SIG-M5 treated with dmso at 0.1 percent for 504 hours (cell line): Measurements from ENCODE around the gene CREG1.
A peak's percentile ranks its signal among the peaks of the same experiment; 100 is the strongest.
"Not testable (repeated sequence)": the region's sequence is repeated elsewhere in the genome, so short reads cannot be mapped to it uniquely, and the experiment has no call there.

ENCODE experiments used
- DNase-seq: peaks from one replicate; lab custom pipeline; 2025; ENCODE audit not compliant: unreplicated experiment; lab: John Stamatoyannopoulos, UW

The CREG1 gene

DNA sequence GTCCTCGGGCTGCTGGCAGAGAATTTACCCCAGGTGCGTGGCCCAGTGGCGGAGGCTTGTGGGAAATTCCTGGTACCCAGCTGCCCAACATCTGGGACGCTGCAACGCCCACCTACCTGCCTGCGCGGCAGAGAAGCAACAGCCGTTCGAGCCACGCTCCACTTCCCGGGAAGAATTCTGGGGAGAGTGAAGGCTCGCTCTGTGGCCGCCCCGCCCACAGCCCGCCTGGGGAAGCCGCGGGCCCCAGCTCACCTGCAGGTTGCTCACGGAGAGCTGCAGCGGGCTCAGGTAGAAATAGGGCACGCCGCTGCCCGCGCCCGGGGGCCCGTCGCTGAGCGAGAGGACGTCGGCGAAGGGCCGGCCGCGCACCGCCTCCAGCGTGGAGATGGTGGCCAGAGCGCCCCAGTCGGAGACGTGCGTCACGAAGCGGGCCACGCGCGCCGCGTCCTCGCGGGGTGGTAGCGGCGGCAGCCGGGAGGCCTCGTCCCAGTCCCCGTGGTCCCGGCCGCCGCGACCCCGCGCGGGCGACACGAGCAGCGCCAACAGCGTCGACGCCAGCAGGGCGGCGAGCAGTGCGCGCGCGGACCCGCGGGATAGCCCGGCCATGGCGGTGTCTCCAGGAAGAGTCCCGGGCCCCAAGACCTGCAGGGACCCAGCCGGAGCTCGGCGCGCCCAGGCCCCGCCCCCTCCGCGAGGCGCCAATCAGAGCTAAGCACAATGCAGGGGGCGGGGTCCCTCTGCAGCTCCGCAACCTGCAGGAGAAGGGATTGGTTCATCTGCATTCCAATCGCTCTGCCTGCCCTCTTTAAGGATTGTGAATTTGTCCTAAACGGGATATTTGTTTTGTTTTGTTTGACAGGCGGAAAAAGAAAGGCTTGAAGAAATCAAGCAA is at the start of gene CREG1:
Gene CREG1, minus strand, starts transcription at position 627 of the 892 bp plus-strand sequence.
- peak; percentile 96 for DNase-seq

DNA sequence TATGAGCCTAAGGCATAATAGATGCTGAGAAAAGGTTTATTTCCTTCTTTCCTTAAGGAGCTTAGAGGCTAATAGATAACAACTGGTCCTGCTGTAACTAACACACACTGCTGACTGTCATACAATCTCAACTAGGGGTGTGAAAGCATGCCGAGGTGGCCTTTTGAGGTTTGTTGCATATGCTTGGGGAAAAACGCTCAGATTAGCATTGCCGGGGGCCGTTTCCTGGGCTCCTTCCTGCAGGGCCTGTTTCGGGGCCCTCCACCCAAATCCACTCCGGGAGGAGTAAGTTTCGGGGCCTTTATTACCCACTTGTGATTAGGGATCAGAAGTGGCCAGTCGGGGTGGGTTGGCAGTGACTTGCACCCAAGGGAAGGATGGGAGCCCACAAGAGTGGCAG is 49.3 kb upstream of the CREG1 start:
- DNase-seq, result no peak

DNA sequence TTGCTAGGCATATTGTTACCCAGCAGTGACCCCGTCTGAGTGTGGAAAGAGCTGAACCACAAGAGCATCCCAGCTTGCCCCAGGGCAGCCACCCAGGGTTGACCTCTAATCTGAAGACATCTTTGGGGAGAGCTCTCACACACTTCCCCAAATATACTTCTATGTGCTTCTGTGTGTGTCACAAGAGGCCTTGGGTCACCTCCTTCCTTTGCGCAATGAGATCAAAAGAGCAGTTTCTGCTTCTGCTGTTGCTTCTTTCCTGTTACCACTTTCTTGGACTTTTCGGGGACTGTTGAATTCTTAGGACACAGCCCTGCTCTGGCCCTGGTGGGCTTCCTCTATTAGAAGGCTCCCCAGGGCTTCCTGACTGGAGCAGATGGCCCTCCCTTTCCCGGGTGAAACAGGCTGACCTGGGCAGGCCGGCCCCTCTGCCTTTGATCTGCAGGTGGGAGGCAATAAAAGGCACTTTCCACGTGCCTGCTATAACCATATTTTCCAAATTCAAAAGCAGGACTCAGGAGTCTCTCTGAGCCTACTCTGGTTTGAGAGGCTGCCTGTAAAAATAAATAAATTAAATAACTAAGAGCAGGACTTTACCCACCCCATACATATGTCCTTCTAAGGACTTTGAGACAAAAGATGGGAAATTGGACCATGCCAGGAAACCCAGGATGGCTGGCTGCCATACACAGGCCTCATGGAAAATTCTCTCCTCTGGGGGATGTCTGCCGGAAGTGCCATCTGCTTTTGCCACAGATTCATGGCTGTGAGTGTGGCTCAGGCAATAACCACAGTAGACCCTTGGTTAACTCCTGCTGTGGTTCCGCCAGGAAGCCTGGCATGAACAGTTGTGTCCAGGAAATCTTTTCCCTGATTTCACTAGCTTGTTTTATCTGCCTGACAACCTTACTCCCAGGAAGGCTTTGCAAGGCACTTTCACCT is 48.2 kb upstream of the CREG1 start:
- DNase-seq, result peak; percentile 100

DNA sequence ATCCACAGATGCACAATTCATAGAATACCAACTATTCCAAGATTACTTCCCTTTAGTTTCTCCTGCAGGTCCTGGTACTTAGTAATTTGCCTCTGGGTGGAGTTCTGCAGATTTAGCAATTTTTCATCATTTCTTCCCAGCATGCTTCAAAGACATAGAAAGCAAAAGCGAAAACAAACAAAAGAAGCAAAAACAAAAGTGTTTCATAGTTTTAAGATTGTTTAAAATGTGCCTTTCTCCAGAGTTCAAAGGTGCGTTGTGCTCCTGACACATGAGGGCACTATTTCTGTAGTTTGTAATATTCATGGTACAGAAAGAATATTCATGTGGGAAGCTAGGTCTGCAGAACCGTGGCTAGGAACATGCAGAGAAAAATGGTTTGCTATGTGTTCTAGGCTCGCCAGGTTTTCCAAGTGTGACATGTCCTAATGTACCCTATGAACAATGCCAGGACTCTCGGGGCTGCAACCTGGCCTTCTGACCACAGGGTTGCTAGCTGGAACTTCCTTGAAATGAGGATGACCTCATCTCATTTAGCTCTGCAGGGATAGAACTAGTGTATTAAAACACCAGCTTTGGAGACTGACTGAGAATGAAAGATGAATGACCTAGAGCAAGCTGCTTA is 46.5 kb upstream of the CREG1 start:
- DNase-seq, result peak; percentile 67

DNA sequence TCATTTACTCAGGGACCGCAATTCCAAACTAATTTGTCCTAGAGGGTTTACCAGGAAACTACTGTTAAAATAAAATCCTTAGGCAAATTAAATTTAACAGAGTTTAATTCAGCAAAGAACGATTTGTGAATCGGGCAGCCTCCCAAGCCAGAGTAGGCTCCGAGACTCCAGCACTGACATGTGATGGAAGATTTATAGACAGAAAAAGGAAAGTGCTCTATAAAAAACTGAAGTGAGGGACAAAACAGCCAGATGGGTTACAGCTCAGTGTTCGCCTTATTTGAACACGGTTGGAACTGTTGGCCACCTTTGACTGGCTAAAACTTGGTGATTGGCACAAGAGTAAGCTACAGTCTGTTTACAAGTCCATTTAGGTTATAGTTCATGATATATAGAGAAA is 41.3 kb upstream of the CREG1 start:
- DNase-seq, result no peak

DNA sequence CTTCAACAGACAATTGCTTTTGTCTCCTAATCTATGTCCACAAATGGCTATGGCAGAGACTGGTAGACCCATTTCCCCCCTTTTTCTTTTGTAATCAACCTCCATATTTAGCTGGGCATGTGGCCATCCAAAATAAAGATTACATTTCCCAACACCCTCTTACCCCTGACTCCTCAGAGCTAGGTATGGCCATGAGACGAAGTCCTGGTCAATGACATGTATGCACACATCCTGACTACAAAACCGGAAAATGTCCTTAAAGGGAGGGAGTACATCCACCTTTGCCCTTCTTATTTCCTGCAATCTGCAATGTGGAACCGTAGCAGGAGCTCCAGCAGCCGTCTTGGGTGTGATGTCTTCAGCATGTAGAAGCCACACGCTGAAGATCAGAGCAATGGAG is 40.3 kb upstream of the CREG1 start:
- DNase-seq, result no peak

DNA sequence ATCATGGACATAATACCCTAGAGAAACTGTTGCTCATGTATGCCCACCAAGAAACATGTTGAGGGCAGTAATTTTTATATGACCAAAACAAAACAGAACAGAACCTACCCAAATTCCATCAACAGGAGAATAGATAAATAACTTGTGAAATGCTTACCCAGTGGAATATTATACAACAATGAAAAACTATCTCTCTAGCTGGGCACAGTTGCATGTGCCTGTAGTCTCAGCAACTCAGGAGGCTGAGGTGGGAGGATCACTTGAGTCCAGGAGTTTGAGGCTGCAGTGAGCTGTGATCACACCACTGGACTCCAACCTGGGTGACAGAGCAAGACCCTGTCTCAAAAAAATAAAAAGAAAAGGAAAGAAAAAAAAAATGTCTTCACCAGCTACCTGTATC is 38.9 kb upstream of the CREG1 start:
- DNase-seq, result no peak

DNA sequence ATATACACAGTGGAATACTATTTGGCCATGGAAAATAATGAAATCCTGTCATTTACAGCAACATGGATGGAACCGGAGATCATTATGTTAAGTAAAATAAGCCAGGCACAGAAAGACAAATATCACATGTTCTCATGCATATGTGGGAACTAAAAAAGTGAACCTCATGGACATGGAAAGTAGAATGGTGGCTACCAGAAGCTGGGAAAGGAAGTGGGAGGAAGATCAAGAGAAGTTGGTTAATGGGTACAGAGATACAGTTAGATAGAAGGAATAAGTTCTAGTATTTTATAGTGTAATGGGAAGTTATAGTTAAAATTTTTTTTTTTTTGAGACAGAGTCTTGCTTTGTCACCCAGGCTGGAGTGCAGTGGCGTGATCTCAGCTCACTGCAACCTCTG is 34.8 kb upstream of the CREG1 start:
- no peak for DNase-seq

DNA sequence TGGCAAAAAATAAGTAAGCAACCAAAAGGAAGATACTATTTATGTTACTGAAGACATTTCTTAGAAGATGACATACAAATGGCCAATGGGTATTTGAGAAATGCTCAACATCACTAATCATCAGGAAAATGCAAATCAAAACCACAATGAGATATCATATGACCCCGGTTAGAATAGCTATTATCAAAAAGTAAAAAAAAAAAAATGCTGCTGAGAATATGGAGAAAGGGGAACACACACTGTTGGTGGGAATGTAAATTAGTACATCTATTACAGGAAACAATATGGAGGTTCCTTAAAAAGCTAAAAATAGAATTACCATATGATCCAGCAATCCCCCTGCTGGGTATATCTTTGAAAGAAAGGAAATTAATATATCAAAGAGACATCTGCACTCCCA is 34.3 kb upstream of the CREG1 start:
- no peak for DNase-seq

DNA sequence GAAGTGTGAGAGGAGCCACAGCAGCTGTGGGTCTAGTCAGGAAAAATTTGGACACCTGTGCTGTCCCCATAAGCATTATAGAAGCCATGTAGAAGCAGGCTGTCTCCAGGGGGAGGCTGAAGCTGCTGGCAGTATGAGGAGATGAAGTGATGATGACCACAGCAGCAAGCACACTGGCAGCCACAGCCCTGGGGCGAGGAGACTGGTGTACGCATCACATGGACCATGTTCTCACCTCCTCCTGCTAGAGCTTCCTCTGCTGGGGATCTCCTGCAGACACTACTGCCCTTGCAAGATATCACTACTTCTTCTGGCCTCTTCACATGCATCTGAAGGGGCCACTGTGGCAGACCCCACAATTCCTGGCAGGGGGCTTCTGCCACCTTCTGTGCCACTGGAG is 33.8 kb upstream of the CREG1 start:
- no peak for DNase-seq

DNA sequence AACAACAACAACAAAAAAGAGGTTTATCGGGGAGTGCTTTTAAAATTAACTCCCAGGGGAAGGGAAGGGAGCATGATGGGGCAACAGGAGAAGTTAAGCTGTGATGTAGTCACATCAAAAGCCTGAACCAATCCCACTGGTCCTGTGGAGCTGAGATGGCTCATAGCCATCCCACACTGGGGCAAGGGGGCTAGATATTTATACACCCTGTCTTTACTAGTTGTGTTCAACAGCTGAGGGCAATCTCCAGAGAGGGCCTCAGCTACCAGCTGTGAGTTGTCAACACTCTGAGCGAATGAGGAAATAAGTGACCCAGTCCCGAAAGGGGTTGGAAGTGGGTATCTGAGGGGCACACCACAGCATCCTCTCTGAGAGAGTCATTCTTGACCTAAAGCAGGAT is 31.0 kb upstream of the CREG1 start:
- DNase-seq, result no peak

DNA sequence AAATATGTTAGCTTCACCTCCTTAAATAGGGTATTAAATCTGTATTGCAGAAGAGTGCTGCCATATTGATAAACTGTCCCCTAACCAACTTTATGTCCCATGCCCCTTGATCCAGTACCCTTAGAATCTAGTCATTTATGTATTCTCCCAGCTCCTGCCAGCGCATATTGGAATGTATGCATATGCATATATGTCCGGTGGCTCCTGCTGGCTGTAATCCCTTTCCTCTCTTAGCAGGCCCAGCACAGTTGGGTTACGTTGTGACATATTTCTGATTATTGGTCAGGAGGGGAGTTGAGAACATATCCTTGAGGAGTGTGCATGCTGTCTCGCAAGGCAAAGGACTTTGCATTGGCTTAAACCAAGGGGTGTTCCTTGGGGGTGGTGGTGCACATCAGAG is 29.2 kb upstream of the CREG1 start:
- DNase-seq, result no peak

DNA sequence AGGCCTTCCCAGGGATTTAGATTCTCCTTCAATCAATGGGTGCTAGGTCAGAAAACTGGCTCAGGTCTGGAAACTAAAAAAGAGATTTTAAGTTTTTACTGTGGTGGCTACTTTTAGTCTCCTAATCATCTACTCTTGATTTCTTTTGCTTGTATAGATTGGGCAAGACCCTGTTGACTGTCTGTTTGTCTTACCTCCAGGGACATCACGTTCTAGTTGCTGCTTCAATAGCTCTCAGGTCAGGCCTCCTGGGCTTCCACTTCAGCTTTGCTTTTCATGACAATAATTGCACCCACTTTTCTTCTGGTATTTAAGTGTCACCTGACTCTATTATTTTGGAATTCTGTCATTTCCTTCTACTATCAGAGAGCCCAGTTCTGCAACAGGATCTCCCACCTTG is 28.5 kb upstream of the CREG1 start:
- no peak for DNase-seq

DNA sequence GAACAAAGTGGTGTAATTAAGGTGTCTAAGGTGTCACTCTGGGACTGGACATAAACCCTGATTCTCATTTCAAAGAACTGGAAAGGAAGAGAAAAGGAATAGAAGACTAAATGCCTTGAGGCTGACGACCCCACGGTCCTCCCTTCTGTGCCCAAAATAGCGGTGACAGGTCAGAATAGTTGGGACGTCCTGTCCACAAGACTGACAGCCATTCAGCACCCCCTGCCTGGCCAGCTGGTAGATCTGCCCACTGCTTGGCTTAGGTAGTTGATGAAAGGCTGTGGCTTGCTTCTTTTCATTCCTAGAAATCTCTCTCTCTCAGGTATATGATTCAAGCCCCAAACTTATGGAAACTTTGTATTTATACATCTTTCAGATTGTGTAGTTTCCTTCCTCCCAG is 26.4 kb upstream of the CREG1 start:
- no peak for DNase-seq

DNA sequence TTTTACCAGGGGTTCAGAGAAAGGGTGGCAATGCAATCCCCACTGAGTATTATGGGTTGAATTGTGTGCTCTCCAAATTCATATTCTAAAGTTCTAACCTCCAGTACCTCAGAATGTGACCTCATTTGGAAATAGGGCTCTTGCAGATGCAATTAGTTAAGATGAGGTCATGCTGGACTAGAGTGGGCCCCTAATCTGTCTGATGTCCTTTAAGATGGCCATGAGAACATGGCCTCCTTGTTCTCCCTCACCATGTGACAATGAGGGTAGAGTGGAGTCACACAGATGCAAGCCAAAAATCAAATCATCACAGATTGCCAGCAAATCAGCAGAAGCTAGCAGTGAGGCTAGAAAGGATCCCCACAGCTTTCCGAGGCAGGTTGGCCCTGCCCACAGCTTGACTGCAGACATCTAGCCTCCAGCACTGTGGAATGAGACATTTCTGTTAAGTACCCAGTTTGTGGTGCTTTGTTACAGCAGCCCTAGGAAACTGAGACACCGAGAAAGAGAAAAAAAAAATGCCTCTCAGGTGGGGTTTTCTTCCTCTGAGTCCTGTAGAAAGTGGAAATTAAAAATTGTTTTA is 25.5 kb upstream of the CREG1 start:
- no peak for DNase-seq

DNA sequence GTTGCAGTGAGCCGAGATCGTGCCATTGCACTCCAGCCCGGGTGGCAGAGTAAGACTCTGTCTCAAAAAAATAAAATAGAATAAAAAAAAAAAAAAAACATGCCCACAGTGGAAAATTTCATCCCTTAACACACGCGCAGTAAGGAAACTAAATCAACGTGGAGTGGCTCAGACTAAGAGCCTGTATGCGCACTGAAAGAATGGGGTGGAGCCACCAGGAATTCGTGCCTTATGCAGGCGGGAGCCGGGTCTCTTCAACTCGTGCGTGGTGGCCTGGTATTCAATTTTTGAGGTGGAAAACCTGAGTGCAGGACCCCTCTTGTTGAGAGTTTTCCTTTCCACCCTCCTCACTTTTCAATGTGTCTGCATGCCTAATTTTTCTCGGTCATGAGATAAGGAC is 22.1 kb upstream of the CREG1 start:
- no peak for DNase-seq

DNA sequence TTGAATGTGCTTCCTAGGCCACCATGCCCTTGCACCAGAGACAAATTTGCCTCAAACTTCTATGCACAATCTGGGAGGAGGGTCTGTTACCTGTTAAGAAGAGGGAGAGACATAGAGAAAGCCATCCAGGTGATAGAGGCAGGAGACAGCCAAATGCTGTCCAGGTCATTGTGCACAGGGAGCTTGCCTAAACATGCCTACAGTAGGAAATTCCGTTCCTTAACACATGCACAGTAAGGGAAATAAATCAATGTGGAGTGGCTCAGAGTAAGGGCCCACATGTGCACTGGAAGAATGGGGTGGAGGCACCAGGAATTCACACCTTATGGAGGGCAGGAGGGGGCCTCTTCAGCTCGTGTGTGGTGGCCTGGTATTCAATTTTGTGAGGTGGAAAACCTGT is 19.5 kb upstream of the CREG1 start:
- no peak for DNase-seq

DNA sequence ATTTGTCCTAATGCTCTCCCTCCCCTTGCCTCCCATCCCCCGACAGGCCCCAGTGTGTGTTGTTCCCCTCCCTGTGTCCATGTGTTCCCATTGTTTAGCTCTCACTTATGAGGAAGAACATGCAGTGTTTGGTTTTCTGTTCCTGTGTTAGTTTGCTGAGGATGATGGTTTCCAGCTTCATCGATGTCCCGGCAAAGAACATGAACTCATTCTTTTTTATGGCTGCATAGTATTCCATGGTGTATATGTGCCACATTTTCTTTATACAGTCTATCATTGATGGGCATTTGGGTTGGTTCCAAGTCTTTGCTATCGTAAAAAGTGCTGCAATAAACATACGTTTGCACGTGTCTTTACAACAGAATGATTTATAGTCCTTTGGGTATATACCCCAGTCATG is 17.1 kb upstream of the CREG1 start:
- DNase-seq, result not testable (repeated sequence)

DNA sequence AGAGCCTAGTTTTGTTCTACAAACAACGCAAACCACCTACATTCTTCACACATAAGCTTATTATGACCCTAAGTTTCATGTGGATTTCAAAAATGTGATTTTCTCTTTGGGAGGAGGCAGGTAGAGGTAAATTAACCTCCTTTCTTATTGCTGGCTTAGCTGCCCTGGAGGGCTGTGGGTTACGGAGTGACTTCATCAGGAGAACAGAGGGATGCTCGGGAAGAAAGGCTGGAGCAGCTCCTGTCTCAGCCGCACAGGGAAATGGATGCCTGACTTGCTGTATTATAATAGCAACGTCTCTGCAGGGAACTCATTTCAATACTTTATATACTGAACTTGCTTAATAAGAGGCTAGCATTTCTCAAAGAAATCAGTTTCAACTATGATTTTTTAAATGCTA is 14.1 kb upstream of the CREG1 start:
- DNase-seq, result no peak

DNA sequence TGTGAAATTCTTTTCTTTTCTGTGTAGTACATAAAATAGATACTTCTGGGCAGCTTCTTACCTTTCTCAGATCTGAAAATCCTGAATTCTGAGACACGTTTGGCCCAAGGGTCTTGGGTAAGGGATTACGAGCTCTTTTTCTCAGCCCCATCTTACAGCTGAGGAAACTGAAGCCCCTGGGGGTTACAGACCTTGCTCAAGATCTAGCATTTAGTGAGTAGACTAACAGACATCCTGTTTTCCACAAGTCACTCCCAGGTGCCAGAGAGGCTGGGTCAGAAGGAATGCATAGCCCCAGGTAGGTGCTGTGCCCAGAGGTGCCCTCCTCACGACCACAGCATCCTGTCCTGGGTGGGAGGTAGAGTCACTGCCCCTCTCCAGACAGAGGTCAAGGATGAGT is 13.2 kb upstream of the CREG1 start:
- no peak for DNase-seq

DNA sequence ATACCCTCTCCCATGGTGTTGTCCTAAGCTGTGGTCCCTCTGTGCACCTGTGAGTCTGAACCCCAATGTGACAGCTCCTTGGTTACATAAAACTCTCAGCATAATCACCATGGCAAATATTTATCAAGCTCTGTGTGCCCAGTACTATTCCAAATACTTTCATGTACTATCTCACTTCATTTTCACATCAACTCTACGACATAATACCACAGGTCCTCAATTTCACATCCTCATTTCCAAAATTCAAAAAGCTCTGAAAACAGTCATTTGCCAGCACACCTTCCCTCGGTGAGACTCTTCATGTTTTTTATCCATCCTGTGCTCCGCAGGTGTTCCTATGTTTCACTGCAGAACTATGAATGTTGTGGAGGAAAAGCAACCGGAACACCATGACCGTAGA is 12.4 kb upstream of the CREG1 start:
- DNase-seq, result no peak
